SH-SY5Y (cell line): ENCODE measurements around the gene PRKG1.

Experiments used
- GATA2 ChIP-seq: IDR thresholded peaks from 2 replicates; pipeline ENCODE4 v1.6.1; 2011; ENCODE audit warnings: mild to moderate bottlenecking, low read depth, low read length
- GATA3 ChIP-seq: IDR thresholded peaks from 2 replicates; pipeline ENCODE4 v1.6.1; 2011; ENCODE audit warnings: low read depth, mild to moderate bottlenecking, low read length, moderate library complexity

GRCh38 chr10:51874131-51874530 is 799.8 kb downstream of the PRKG1 start:
- TF ChIP-seq GATA3 (no peak), GATA2 (no peak)
